GM12878 (cell line): Measurements from ENCODE around the gene DBN1. TPM values are rescaled to one million over a fixed set of nuclear protein-coding genes. Genes with fewer than 3 reads are reported as not detected.

Experiments
- BACH1 ChIP-seq: fragments of 450-650 bp; IDR thresholded peaks from 2 replicates; pipeline ENCODE4 v1.6.1; 2017; ENCODE audit warnings: mild to moderate bottlenecking, borderline replicate concordance
- CHD4 ChIP-seq: fragments of 200-600 bp; sonication (generic); IDR thresholded peaks from 2 replicates; pipeline ENCODE4 v1.6.1; 2016; ENCODE audit warnings: mild to moderate bottlenecking
- CREB1 ChIP-seq: IDR thresholded peaks from 2 replicates; pipeline ENCODE4 v1.6.1; 2012; ENCODE audit warnings: low read depth, mild to moderate bottlenecking, inconsistent platforms
- EGR1 ChIP-seq, 2 experiments: IDR thresholded peaks; 1 replicate in 1 of 2; 2 replicates in 1 of 2; pipeline ENCODE4 v1.6.1; 2011 to 2012; ENCODE audit warnings: low read depth in 2 of 2, low read length in 2 of 2, borderline replicate concordance in 1 of 2, mild to moderate bottlenecking in 1 of 2, moderate library complexity in 1 of 2
- EZH2 ChIP-seq: IDR thresholded peaks from 2 replicates; pipeline ENCODE4 v1.6.1; 2012; ENCODE audit warnings: low read depth, mild to moderate bottlenecking, control low read depth, inconsistent platforms, low read length, borderline replicate concordance; ENCODE audit not compliant: control insufficient read depth
- GATAD2B ChIP-seq: fragments of 450-650 bp; conservative IDR thresholded peaks from 2 replicates; pipeline ENCODE4 v1.6.1; 2017; ENCODE audit warnings: low read depth, mild to moderate bottlenecking, moderate library complexity
- MTA2 ChIP-seq: fragments of 450-650 bp; IDR thresholded peaks from 2 replicates; pipeline ENCODE4 v1.6.1; 2016; ENCODE audit warnings: low read depth, mild to moderate bottlenecking, moderate library complexity
- PAX8 ChIP-seq: fragments of 450-650 bp; IDR thresholded peaks from 2 replicates; pipeline ENCODE4 v1.6.1; 2017; ENCODE audit warnings: mild to moderate bottlenecking, moderate library complexity
- RB1 ChIP-seq: fragments of 450-650 bp; formaldehyde crosslinking; IDR thresholded peaks from 2 replicates; pipeline ENCODE4 v1.6.1; 2017; ENCODE audit warnings: mild to moderate bottlenecking, borderline replicate concordance
- RELA ChIP-seq: fragments of 450-650 bp; IDR thresholded peaks from 2 replicates; pipeline ENCODE4 v1.8.0; 2014; ENCODE audit warnings: borderline replicate concordance; ENCODE audit not compliant: partially characterized antibody
- SIX5 ChIP-seq: IDR thresholded peaks from 2 replicates; pipeline ENCODE4 v1.6.1; 2011; ENCODE audit warnings: mild to moderate bottlenecking, low read depth, low read length, moderate library complexity; ENCODE audit not compliant: severe bottlenecking
- SPI1 ChIP-seq: IDR thresholded peaks from 2 replicates; pipeline ENCODE4 v1.6.1; 2011; ENCODE audit warnings: low read depth, mild to moderate bottlenecking, low read length, moderate library complexity, borderline replicate concordance; ENCODE audit not compliant: insufficient read depth
- SUPT20H ChIP-seq: IDR thresholded peaks from 2 replicates; pipeline ENCODE4 v1.6.1; 2011; ENCODE audit warnings: low read depth, mild to moderate bottlenecking, low read length, moderate library complexity, borderline replicate concordance; ENCODE audit not compliant: control insufficient read depth
- SUZ12 ChIP-seq: fragments of 200-600 bp; sonication (generic); IDR thresholded peaks from one replicate; pipeline ENCODE4 v1.6.1; 2018; ENCODE audit warnings: antibody characterized with exemption, mild to moderate bottlenecking; ENCODE audit not compliant: unreplicated experiment
- TBL1XR1 ChIP-seq: IDR thresholded peaks from 2 replicates; pipeline ENCODE4 v1.6.1; 2012; ENCODE audit warnings: low read depth, low read length, improper control_type of control experiment
- WRNIP1 ChIP-seq: IDR thresholded peaks from 2 replicates; pipeline ENCODE4 v1.6.1; 2011; ENCODE audit warnings: low read depth, low read length, improper control_type of control experiment, borderline replicate concordance
- ZNF207 ChIP-seq: fragments of 450-650 bp; IDR thresholded peaks from 2 replicates; pipeline ENCODE4 v1.6.1; 2014; ENCODE audit warnings: antibody characterized with exemption, mild to moderate bottlenecking, borderline replicate concordance
- ZNF384 ChIP-seq: IDR thresholded peaks from 2 replicates; pipeline ENCODE4 v1.6.1; 2012; ENCODE audit warnings: low read depth, mild to moderate bottlenecking, low read length, improper control_type of control experiment, borderline replicate concordance
- polyA plus RNA-seq, 11 experiments: library from polyadenylated mRNA; depleted of rRNA in 4 of 11; unstranded in 6 of 11; stranded (reverse) in 5 of 11; fragments of >200 nt; fragmentation: Nextera tagmentation in 4 of 11; fragmentation: Illumina TruSeq in 1 of 11; extraction: Ambion mirVana in 4 of 11; extraction: Trizol in 1 of 11; gene quantifications; 1 replicate in 1 of 11; 2 replicates in 10 of 11; pipeline versions ENCODE4 v1.2.1 to v1.2.3, GENCODE V29; 2011 to 2016; ENCODE audit warnings: inconsistent platforms in 2 of 11, missing spikeins in 2 of 11, low read depth in 1 of 11
- total RNA-seq, 4 experiments: library from RNA; depleted of rRNA in 3 of 4; stranded (reverse); fragments of >200 nt in 3 of 4; fragmentation: Illumina TruSeq in 1 of 4; extraction: Trizol in 1 of 4; gene quantifications; 2 replicates each; pipeline versions ENCODE4 v1.2.1 to v1.2.3, GENCODE V29; 2013 to 2021
- TF ChIP-seq, protein P1 (sequence below): fragments of 150-350 bp; IDR thresholded peaks from 2 replicates; pipeline ENCODE4 v1.6.1; 2016; ENCODE audit warnings: low read depth, low read length
- TF ChIP-seq, protein P2 (sequence below): fragments of 450-650 bp; formaldehyde crosslinking; IDR thresholded peaks from 2 replicates; pipeline ENCODE4 v1.4.0; 2022; ENCODE audit warnings: mild to moderate bottlenecking, moderate library complexity
- TF ChIP-seq, protein P3 (sequence below): IDR thresholded peaks from 2 replicates; pipeline ENCODE4 v1.6.1; 2011; ENCODE audit warnings: low read depth, mild to moderate bottlenecking, low read length, moderate library complexity, borderline replicate concordance; ENCODE audit errors: extremely low read depth

DBN1 gene
- total and polyA plus RNA-seq, 10 of the 15 experiments (the other 5 are each of a cell fraction or from before 2014, with no cell fraction given): 0.18 to 81.0 (median 27.9) TPM

DNA sequence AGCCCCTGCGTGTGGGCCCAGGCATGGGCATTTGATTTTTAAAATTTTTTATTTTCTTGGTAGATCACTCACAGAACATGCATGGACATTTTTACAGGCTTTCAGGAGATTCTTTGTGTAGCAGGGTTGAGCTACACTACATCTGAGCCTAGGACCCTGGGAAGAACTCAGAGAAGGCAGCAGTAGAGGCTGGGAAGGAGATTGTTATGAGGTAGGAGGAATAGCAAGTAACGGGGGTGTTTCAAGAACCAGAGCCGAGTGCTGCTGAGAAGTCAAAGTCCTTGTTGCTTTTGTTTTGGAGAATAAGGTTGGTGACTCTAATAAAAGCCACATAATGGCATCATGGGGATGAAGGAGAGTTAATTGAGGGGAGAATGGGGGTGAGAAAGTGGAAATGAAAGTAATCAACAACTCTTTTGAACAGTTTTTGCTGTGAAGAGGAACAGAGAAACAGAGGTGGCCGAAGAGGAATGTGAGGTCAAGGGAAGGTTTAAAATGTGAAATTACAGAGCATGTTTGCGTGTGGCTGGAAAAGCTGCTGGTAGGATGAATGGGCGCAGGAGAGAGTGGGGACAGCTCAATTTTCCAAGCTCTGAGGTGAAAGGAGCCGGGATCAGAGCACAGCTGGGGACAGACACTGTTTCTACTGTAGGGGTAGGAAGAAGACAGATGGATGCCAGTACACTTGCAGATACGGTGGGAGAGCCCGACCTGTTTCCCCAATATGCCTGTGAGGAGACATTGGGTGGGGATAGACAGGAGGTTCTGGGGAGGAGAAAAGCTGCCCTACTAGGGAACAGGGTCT, 28.6 kb upstream of the DBN1 start (continued):
- TF ChIP-seq, protein P1, sequence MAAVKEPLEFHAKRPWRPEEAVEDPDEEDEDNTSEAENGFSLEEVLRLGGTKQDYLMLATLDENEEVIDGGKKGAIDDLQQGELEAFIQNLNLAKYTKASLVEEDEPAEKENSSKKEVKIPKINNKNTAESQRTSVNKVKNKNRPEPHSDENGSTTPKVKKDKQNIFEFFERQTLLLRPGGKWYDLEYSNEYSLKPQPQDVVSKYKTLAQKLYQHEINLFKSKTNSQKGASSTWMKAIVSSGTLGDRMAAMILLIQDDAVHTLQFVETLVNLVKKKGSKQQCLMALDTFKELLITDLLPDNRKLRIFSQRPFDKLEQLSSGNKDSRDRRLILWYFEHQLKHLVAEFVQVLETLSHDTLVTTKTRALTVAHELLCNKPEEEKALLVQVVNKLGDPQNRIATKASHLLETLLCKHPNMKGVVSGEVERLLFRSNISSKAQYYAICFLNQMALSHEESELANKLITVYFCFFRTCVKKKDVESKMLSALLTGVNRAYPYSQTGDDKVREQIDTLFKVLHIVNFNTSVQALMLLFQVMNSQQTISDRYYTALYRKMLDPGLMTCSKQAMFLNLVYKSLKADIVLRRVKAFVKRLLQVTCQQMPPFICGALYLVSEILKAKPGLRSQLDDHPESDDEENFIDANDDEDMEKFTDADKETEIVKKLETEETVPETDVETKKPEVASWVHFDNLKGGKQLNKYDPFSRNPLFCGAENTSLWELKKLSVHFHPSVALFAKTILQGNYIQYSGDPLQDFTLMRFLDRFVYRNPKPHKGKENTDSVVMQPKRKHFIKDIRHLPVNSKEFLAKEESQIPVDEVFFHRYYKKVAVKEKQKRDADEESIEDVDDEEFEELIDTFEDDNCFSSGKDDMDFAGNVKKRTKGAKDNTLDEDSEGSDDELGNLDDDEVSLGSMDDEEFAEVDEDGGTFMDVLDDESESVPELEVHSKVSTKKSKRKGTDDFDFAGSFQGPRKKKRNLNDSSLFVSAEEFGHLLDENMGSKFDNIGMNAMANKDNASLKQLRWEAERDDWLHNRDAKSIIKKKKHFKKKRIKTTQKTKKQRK: no peak
- TF ChIP-seq, protein P2, sequence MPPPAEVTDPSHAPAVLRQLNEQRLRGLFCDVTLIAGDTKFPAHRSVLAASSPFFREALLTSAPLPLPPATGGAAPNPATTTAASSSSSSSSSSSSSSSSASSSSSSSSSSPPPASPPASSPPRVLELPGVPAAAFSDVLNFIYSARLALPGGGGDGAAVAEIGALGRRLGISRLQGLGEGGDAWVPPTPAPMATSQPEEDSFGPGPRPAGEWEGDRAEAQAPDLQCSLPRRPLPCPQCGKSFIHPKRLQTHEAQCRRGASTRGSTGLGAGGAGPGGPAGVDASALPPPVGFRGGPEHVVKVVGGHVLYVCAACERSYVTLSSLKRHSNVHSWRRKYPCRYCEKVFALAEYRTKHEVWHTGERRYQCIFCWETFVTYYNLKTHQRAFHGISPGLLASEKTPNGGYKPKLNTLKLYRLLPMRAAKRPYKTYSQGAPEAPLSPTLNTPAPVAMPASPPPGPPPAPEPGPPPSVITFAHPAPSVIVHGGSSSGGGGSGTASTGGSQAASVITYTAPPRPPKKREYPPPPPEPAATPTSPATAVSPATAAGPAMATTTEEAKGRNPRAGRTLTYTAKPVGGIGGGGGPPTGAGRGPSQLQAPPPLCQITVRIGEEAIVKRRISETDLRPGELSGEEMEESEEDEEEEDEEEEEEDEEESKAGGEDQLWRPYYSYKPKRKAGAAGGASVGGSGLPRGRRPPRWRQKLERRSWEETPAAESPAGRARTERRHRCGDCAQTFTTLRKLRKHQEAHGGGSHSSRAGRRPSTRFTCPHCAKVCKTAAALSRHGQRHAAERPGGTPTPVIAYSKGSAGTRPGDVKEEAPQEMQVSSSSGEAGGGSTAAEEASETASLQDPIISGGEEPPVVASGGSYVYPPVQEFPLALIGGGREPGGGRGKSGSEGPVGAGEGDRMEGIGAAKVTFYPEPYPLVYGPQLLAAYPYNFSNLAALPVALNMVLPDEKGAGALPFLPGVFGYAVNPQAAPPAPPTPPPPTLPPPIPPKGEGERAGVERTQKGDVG (CRISPR knock-in tag): no peak
- no peak for TF ChIP-seq CHD4
- peak; percentile 100 for TF ChIP-seq MTA2
- no peak for TF ChIP-seq EZH2
- TF ChIP-seq SUPT20H: no peak
- TF ChIP-seq GATAD2B: no peak; the same call in none of the 2 replicates
- TF ChIP-seq WRNIP1: no peak
- TF ChIP-seq RELA: no peak
- no peak for TF ChIP-seq EGR1 (IDR thresholded peaks at IDR 0.05; ENCODE audit: borderline replicate concordance in 1 of 2, low read depth in 2 of 2, low read length in 2 of 2)
- no peak for TF ChIP-seq CREB1
- TF ChIP-seq ZNF207: no peak
- TF ChIP-seq ZNF384: no peak
- TF ChIP-seq TBL1XR1: 0 out of 2 replicates have a peak, but pooled peaks have one; percentile 49
- TF ChIP-seq, protein P3, sequence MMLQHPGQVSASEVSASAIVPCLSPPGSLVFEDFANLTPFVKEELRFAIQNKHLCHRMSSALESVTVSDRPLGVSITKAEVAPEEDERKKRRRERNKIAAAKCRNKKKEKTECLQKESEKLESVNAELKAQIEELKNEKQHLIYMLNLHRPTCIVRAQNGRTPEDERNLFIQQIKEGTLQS: no peak
- no peak for TF ChIP-seq PAX8
- TF ChIP-seq RB1: no peak
- no peak for TF ChIP-seq SIX5
- TF ChIP-seq BACH1: peak; percentile 74; the same call in 1 of the 2 replicates
- TF ChIP-seq SUZ12: no peak
- peak; percentile 92 for TF ChIP-seq SPI1
